HG02870 (cell line): ENCODE results near the gene GALNT9.

Experiments
- ATAC-seq: cut with Tn5 transposase; IDR thresholded peaks from one replicate; pipeline ENCODE4 v1.9.1; 2021; ENCODE audit warnings: mild to moderate bottlenecking, moderate library complexity; ENCODE audit not compliant: unreplicated experiment

Gene GALNT9

DNA sequence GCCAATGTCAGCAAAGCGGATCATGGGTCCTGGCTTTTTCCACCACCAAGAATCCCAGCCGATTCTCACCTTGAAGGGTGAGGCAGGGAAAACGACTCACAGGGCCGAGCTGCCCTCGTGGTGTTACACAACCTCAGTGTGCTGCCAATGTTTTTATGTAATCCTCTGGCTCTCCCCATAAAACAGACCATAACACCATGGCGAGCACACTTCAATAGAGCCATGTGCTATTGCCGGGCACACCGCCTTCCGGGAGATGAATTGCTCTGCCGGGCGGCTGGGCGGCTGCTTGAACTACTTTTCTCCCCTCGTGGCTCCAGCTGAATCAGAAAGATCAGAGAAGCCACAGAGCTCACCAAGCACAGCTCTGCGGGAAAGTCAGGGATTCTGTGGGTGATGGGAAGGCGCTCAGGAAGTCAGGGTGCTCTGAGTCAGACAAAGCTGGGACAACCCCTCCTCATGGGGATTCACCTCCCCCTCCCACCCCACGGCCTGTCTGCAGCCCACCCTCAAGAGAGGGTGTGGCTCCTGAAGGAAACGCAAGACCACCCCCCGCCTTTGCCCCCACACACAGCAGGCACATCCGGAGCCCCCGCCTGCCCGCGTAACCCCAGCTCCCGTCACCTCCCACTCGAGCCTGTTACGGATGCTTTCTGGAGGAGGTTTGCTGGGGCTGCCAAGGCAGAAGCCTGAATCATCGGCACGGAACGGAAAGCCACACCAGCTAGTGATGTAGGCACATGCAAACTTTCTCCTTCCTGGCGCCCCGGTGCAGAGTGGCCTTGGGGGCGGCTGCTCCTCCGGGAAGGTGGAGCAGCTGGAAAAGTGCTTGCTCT is 1.8 kb downstream of the GALNT9 start:
- ATAC-seq = no peak

DNA sequence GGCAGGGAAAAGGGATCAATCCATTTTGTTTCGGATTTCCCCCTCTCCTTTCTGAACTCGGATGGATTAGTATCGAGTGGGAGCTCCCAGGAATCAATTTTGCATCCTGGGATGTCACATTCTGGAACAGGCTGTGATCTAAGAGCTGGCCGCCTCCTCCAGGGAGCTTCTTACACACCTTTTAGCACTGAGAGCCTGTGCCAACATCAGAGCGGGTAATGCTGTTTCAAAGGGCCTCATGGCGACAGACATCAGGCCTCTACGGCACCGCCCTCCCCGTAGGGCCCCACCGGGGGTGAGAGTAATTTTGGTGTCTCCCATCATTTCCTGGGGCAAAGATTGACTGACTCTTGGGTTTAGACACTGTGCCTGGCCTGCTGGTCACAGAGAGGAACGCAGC is 2.7 kb downstream of the GALNT9 start:
- ATAC-seq = no peak

DNA sequence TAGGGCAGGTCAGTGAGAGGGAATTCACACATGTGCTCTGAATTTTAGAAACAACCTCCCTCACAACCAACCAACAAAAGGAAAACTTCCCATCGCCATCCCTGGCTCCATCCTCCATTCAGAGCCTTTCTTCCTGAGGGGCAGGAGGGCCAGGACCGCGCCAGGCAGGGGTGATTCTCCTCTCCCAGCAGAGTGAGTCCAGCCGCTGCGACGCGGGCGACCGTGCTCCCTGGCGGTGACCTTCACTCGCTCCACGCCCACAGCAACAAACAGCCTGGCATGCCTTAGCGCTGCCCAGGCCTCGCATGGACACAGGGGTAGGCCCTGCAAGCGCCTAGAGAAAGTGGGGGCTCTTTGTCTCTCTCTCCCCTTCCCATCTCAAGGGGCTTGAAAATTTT is 3.7 kb downstream of the GALNT9 start:
- no peak for ATAC-seq

DNA sequence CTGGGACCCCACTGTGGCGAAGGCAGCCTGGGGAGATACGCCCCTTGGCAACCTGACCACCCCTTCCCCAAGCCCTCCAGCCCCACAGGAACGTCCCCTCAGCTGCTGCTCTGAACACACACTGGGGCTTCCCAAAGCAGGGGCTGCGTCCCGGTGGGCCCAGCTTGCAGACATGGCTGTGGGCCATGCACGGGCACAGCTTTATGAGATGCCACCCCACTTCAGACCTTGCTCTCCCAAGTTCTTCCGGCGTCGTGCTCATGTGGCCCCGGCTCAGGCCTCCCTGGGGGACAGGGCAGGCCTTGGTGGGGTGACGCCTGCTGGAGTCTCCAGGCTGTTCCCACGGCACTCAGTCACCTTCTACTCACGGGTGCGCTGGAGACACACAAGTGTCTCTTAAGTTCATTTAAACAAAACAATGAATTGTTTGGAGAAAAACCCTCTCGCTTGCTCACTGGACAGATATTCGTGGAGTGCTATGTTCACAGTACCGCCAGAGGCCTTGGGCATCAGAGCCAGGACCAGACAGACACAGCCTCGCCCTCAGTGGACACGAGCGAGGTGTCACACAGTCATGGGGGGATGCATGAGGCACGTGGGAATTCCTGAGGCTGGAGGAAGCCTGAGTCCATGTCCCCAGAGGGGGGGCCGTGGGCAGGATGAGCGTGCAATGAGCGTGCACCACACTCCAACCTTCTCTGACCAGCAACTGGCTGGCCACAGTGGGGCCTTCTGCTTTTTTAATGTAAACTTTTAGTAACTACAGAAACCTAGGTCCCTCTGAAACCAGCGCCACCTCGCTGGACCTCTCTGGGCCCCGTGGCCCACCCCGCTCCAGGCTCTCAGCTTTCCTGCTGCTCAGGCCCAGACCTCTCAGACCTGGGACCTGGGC is 4.3 kb downstream of the GALNT9 start:
- ATAC-seq = no peak

DNA sequence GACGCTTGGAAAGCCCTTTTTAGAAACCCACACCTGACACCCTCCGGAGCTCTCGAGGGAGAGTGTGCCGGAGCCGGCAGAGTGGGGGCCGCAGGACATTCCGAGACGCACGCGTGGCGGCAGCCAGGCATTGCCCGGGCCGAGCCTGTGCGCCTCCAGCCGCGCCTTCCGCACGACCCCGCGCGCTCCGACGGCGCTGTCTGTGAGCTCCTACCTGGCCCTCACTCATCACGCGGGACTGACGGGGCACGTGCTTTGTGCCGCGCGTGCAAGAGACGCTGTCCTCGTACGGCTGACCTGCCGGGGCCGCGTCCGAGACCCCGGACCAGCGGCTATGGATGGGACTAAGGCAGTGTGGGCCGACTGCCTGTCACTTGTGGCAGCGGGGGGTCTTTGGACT is 5.2 kb downstream of the GALNT9 start:
- ATAC-seq = no peak

DNA sequence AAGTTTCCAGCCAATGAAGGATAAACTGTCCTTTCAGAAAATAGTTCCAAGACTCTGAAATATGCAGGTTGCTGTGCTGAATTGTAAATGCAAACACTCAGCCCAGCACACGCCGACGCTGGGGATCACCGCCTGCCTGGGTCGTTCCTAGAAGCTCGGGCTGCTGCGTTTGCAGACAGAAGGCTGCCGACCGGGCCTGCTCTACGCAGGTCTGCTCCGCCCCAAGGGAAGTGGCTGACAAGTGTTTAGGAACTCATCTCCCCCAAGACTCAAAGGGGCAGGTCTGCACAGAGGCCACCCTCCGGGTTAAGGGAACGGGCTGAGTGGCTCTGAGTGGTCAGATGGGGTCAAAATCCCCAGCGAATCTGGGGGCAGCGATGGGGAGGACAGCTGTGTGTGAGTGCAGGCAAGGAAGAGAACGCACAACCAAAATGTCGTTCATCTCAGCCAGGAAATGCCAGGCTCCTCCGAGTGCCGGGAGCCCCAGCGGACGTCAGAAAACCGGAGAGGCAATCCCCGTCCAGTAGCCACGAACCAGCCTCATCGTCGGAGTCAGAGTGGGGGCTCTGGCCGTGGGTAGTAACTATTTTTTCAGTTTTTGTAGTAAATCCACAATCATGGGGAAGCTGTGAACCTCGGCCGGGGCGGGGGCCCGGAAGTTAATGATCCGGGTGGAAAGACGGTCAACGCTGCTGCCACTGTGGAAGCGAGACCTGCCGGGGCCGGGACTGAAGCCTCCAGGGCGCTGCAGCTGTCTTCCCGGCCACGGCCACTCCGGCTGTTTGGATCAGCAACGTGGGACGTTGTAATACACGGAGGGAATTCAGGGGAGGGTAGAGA is 6.0 kb downstream of the GALNT9 start:
- ATAC-seq = no peak

GRCh38 chr12:132322206-132323132 is 6.9 kb downstream of the GALNT9 start:
- ATAC-seq = no peak

DNA sequence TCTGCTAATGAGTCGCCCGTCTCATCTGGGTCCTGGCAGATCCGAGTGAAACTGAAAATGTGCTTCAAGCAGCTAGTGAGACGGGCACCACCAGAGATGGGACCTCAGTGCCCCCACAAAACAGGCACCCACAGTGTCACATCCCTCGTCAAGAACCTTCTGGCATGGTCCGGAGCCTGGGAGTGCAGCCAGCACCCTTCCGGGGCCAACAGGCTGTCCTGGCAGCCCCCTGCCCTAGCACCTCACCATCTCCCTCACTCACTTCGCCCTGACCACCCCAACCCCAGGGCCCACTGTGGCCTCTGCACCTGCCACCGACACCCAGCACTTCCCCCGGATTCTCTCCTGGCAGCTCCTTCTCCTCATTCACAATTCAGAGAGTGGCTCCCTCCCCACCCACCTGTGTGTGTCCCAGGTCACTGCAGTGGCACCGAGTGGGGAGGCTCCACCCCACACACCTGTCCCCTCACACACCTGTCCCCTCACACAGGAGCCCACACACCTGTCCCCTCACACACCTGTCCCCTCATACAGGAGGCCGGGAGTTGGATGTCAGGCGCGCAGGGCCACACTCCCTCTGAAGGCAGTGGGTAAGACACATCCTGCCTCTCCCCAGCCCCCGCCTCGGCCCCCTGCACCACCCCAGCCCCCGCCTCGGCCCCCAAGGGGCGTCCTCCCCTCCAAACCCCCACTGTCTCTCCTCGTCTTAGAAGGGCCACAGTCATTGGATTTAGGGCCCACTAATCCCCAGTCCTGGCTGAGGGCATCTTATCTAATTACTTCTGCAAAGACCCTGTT is 7.9 kb downstream of the GALNT9 start:
- no peak for ATAC-seq

DNA sequence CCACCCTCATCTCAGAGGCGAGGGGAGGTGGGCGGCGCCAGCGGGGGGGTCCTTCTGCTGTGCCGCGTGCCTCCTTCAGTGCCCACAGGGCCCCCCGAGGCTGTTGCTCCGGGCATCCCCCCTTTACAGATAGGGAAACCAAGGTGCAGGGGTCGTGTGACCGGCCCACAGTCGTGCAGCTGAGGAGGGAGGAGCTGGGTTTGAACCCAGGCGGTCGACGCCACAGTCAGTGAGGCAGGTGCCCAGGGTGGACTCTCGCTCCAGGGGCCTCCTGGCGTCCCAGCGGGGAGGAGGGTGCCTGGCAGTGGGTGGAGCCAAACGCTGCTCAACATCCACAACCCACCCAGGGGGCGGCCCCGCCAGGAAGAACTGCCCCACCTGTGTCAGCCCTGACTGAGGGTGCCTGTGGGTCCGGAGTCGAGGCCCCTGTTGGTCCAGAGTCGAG is 8.6 kb downstream of the GALNT9 start:
- ATAC-seq = no peak

DNA sequence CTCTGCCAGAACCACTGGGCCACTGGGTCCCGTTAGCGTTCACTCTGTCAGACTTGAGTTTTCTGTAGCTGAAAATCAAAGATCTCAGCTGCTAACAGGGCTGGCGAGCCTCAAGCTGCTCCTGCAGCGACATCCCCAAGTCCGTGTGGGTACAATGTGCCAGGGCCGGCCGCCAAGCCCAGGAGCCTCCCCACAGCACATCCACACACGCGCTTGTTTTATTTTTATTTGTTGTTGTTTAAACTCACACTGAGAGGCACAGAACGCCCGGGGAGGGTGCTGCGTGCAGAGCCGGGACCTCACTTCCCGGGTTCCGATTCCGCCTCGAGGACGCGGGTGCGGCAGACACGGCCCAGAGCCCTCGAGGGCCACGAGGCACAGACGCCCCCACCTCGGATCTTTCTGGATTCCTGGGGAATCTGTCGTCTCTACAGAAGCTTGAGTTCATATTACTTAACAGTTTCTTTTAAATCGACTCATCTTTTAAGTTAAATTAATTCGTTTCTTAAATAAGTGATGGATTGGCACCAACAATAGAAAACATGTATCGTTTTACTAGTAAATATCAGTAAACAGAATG is 9.3 kb downstream of the GALNT9 start:
- no peak for ATAC-seq

DNA sequence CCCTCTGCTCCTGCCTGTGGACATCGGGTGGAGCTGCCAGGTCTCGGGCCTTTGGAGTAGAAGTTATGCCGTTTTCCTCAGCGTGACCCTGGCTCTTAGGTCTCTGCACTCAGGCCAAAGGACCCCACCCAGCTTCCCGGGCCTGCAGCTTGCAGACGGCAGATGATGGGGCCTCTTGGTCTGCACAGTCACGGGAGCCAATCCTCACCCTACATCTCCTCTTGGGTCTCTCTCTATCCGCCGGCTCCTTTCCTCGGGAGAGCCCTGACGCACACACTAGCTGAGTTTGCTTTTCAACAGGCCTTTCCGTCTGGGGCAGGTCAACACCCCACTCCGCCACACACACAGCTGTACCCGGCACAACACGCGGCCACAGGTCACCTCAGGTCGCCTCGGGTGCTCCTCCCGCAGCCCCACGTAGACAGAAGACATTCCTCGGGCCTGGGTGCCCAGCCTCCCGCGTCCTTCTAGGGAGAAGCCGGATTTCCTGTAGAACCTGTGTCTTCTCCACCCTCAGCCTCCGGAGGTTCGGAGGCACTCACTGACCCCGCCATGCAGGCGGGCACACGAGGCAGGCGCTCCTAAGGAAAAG is 9.9 kb downstream of the GALNT9 start:
- no peak for ATAC-seq

DNA sequence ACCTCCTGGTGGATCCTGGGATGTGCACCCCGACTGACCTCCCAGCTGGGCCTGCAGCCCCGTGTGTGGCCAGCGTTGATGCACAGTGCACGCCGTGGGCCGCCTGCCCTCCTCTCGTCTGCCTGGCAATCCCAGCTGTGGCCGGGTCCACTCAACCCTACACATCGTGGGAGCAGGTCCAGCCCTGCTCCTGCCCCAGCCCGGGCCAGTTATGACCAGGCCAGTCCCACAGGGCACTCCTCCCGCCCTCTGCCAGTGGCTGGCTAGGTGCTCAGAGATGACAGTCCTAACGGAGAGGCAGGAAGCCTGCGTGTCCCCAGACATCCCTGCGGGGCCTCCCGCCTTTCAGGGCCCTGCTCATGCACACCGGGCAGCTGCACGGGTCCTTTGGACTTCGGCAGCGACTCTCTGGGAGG is 10.8 kb downstream of the GALNT9 start:
- no peak for ATAC-seq

GRCh38 chr12:132318135-132318534 is 11.3 kb downstream of the GALNT9 start:
- no peak for ATAC-seq

GRCh38 chr12:132317233-132317938 is 12.0 kb downstream of the GALNT9 start:
- no peak for ATAC-seq

GRCh38 chr12:132316497-132317232 is 12.7 kb downstream of the GALNT9 start:
- ATAC-seq = no peak

GRCh38 chr12:132315951-132316350 is 13.4 kb downstream of the GALNT9 start:
- no peak for ATAC-seq

DNA sequence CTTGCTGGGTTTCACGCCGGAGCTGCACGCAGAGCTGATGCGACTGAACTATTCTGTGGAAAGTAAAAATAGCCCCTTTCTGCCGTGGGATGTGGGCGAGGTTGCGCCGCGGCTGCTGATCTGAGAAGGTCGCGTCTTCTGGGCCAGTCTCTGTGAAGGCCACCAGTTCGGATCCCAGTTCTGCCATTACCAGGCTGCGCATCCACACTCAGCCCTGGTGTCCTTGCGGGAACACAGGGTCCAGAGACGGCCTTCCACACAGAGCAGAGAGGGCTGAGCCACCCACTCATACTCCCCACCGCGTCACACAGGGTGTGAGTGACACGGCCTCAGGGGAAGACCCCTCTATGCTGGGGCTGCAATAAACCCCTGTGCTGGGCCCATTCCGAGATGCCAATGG is 13.9 kb downstream of the GALNT9 start:
- ATAC-seq = no peak
